GM12892 (cell line): ENCODE data around the gene PRR20G.

Experiments used
- POLR2A ChIP-seq: IDR thresholded peaks from 2 replicates; pipeline ENCODE4 v1.6.1; 2011; ENCODE audit warnings: low read depth, low read length, control low read depth
- POLR2AphosphoS5 ChIP-seq: IDR thresholded peaks from 2 replicates; pipeline ENCODE4 v1.6.1; 2011; ENCODE audit warnings: low read depth, low read length, control low read depth
- TAF1 ChIP-seq: IDR thresholded peaks from 2 replicates; pipeline ENCODE4 v1.6.1; 2011; ENCODE audit warnings: low read depth, mild to moderate bottlenecking, control low read depth, low read length, borderline replicate concordance

- TF ChIP-seq POLR2AphosphoS5 (no peak), TAF1 (no peak), POLR2A (no peak)
Observed at GRCh38 chr3:127253491-127253890, 34.4 kb downstream of the PRR20G start.
